ENCODE measurements around the gene EIF4G3.

EIF4G3 gene

GRCh38 chr1:21206117-21206516, 29.4 kb upstream of the EIF4G3 start:
- TF ChIP-seq, protein P1, sequence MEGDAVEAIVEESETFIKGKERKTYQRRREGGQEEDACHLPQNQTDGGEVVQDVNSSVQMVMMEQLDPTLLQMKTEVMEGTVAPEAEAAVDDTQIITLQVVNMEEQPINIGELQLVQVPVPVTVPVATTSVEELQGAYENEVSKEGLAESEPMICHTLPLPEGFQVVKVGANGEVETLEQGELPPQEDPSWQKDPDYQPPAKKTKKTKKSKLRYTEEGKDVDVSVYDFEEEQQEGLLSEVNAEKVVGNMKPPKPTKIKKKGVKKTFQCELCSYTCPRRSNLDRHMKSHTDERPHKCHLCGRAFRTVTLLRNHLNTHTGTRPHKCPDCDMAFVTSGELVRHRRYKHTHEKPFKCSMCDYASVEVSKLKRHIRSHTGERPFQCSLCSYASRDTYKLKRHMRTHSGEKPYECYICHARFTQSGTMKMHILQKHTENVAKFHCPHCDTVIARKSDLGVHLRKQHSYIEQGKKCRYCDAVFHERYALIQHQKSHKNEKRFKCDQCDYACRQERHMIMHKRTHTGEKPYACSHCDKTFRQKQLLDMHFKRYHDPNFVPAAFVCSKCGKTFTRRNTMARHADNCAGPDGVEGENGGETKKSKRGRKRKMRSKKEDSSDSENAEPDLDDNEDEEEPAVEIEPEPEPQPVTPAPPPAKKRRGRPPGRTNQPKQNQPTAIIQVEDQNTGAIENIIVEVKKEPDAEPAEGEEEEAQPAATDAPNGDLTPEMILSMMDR (IDR thresholded peaks at IDR 0.05), result no peak

DNA sequence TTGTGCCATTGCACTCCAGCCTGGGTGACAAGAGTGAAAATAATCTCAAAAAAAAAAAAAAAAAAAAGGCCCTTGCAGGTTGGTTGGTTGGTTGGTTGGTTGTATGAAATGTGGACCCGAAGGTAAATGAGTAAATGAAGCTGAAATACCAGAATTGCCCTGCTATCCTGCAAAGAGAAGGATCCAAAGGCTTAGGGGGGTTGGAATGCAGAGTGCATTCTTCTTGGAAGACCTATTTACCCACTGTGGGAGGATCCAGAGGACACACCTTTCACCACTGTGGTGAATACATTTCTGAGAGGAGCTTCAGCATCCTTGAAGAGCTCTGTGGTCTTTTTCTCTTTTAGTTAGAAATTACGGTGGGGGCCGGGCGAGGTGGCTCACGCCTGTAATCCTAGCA, 28.7 kb upstream of the EIF4G3 start:
- TF ChIP-seq, protein P1 (IDR thresholded peaks at IDR 0.05), result no peak

- TF ChIP-seq, protein P1 (IDR thresholded peaks at IDR 0.05), result no peak
Observed at GRCh38 chr1:21201650-21202049, 25.0 kb upstream of the EIF4G3 start.

GRCh38 chr1:21200767-21201166, 24.1 kb upstream of the EIF4G3 start:
- TF ChIP-seq, protein P1 (IDR thresholded peaks at IDR 0.05), result no peak

GRCh38 chr1:21198929-21199328, 22.2 kb upstream of the EIF4G3 start:
- TF ChIP-seq, protein P1 (IDR thresholded peaks at IDR 0.05), result no peak

- TF ChIP-seq, protein P1 (IDR thresholded peaks at IDR 0.05), result no peak
Observed at GRCh38 chr1:21192871-21193270, 16.2 kb upstream of the EIF4G3 start.

DNA sequence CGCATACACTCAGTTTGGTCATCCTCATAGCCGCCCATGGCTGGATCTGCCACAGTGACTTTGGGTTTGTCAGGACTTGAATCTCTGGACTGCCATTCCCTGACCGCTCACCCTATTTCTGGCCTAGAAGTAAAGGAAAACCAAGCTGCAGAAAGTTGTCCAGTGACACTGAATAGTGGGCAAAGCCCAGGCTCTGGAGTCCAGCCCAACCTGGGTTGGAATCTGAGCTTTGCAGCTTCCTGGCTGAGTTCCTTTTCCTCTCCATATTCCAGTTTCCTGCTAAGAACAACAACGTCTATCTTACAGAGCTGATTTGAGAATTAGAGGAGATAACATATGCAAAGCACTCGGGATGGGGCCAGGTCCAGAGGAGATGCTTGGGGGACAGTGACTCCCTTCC, 15.6 kb upstream of the EIF4G3 start:
- TF ChIP-seq, protein P1 (IDR thresholded peaks at IDR 0.05), result no peak

GRCh38 chr1:21189906-21190500, 13.3 kb upstream of the EIF4G3 start:
- TF ChIP-seq, protein P1 (IDR thresholded peaks at IDR 0.05), result no peak
